Panc1 (cell line): ENCODE data around the gene PLEKHA1. TPM values are rescaled to one million over a fixed set of nuclear protein-coding genes. Genes with fewer than 3 reads are reported as not detected.

Source experiments
- ATAC-seq: fragments of 200-7000 bp; cut with Tn5 transposase; 2 replicates; pipeline ENCODE4 v1.9.1; 2020; ENCODE audit warnings: mild to moderate bottlenecking, moderate library complexity
- BruUV-seq: library from RNA; stranded (reverse); fragments of 400-500 nt; replicated peaks from 2 replicates; lab custom pipeline; 2021; lab: Mats Ljungman, UMichigan
- CTCF ChIA-PET: fragments of 300-600 bp; sonication (Branson Sonifier 250); formaldehyde crosslinking; loops from one replicate; lab custom pipeline; 2022; ENCODE audit warnings: antibody characterized with exemption; lab: Charles Lee
- POLR2A ChIA-PET: fragments of 300-600 bp; sonication (Branson Sonifier 250); formaldehyde crosslinking; loops from one replicate; lab custom pipeline; 2022; ENCODE audit warnings: antibody characterized with exemption; lab: Charles Lee
- DNase-seq: peaks from one replicate; pipeline ENCODE4 v3.0.0-alpha.2; 2010; ENCODE audit warnings: low read depth, low spot score
- H3K27ac ChIP-seq: 2 replicates; pipeline ENCODE4 v1.5.1; 2011; ENCODE audit warnings: mild to moderate bottlenecking, low read length, inconsistent platforms
- H3K27me3 ChIP-seq: fragments of 200-500 bp; sonication (Bioruptor generic); 2 replicates; pipeline ENCODE4 v1.6.0; 2014; ENCODE audit warnings: low read length, inconsistent platforms; ENCODE audit not compliant: control insufficient read depth, insufficient read depth
- H3K36me3 ChIP-seq: fragments of 200-500 bp; sonication (Bioruptor generic); 2 replicates; pipeline ENCODE4 v1.5.1; 2014; ENCODE audit warnings: inconsistent platforms, mild to moderate bottlenecking, low read length, moderate library complexity; ENCODE audit not compliant: control insufficient read depth, insufficient read depth
- H3K4me1 ChIP-seq: 2 replicates; pipeline ENCODE4 v1.5.1; 2011; ENCODE audit warnings: inconsistent platforms, mild to moderate bottlenecking, low read length, moderate library complexity; ENCODE audit not compliant: control insufficient read depth, insufficient read depth
- H3K4me3 ChIP-seq, 2 experiments: 2 replicates each; pipeline ENCODE4 v1.5.1; 2011 to 2012; ENCODE audit warnings: low read depth in 2 of 2, low read length in 2 of 2, mild to moderate bottlenecking in 2 of 2, inconsistent platforms in 1 of 2, moderate library complexity in 1 of 2
- H3K9me3 ChIP-seq: fragments of 200-500 bp; sonication (Bioruptor generic); 2 replicates; pipeline ENCODE4 v1.5.1; 2014; ENCODE audit warnings: low read depth, mild to moderate bottlenecking, inconsistent platforms, low read length, moderate library complexity; ENCODE audit not compliant: control insufficient read depth, insufficient read depth
- CTCF ChIP-seq: fragments of 450-650 bp; IDR thresholded peaks from 2 replicates; pipeline ENCODE4 v1.5.1; 2017; ENCODE audit warnings: mild to moderate bottlenecking
- POLR2AphosphoS5 ChIP-seq: IDR thresholded peaks from 2 replicates; pipeline ENCODE4 v1.6.1; 2012; ENCODE audit warnings: mild to moderate bottlenecking, low read depth, low read length, moderate library complexity
- REST ChIP-seq, 2 experiments: IDR thresholded peaks; 2 replicates each; pipeline ENCODE4 v1.6.1; 2011 to 2012; ENCODE audit warnings: low read depth in 2 of 2, control low read depth in 1 of 2, low read length in 1 of 2, mild to moderate bottlenecking in 1 of 2, moderate library complexity in 1 of 2; ENCODE audit not compliant: insufficient read depth in 1 of 2
- SIN3A ChIP-seq: IDR thresholded peaks from 2 replicates; pipeline ENCODE4 v1.6.1; 2012; ENCODE audit warnings: low read depth, mild to moderate bottlenecking, low read length, moderate library complexity, borderline replicate concordance; ENCODE audit not compliant: insufficient read depth
- TCF7L2 ChIP-seq: IDR thresholded peaks from 2 replicates; pipeline ENCODE4 v1.6.1; 2011; ENCODE audit warnings: mild to moderate bottlenecking, low read depth, low read length, inconsistent platforms
- in situ Hi-C: cut with HindIII; loops from 2 replicates; pipeline ENCODE4 v1.10.0; 2016; ENCODE audit warnings: low sequenced_read_pairs, low pct_unique_long_range_greater_than_20kb
- intact Hi-C: fragments of 100-400 bp; cut with micrococcal nuclease; formaldehyde crosslinking; loops from one replicate; pipeline ENCODE4 v1.10.0; 2022; ENCODE audit not compliant: unreplicated experiment
- total RNA-seq: library from RNA; stranded (reverse); gene quantifications from one replicate; pipeline ENCODE4 v1.2.1, GENCODE V29; 2021; ENCODE audit not compliant: unreplicated experiment

Gene PLEKHA1
- total RNA-seq, 1 experiment from 2014 or later = 95.5 TPM

- POLR2A ChIA-PET = no interaction called here
- H3K27ac ChIP-seq = no peak overlapping the region
- H3K36me3 ChIP-seq = peaks cover 49% of the 10 kb centered on the region
- DNase-seq (no peak), ATAC-seq (0 out of 2 replicates have a peak, but pooled peaks have one; percentile 48)
- intact Hi-C loops (no loop called here), in situ Hi-C loops (no loop called here)
- BruUV-seq = no TSS peak
- no peak overlapping the region for H3K4me3 ChIP-seq
- CTCF ChIA-PET = no interaction called here
- H3K9me3 ChIP-seq = no peaks in the 10 kb centered on the region
- H3K27me3 ChIP-seq = no peaks in the 10 kb centered on the region
- no peaks in the 10 kb centered on the region for H3K4me1 ChIP-seq
- TF ChIP-seq SIN3A (no peak), POLR2AphosphoS5 (no peak), REST (IDR thresholded peaks at IDR 0.05; ENCODE audit: insufficient read depth in 1 of 2, low read depth in 2 of 2, low read length in 1 of 2) (no peak), CTCF (no peak)
Measured at GRCh38 chr10:122407375-122408125, 33.0 kb downstream of the PLEKHA1 start.

- no peak overlapping the region for H3K4me3 ChIP-seq
- H3K36me3 ChIP-seq = peaks cover 66% of the 10 kb centered on the region
- DNase-seq = no peak
- H3K4me1 ChIP-seq = no peaks in the 10 kb centered on the region
- in situ Hi-C loops = no loop called here
- no TSS peak for BruUV-seq
- ChIA-PET POLR2A (interaction anchor here (0.6 kb wide), 2 partner anchors 30 to 114 kb away, joined by 4 to 5 read pairs; no protein-coding TSS in a partner anchor), CTCF (no interaction called here)
- ATAC-seq = no peak
- no peaks in the 10 kb centered on the region for H3K9me3 ChIP-seq
- no peak overlapping the region for H3K27ac ChIP-seq
- TF ChIP-seq REST (IDR thresholded peaks at IDR 0.05; ENCODE audit: insufficient read depth in 1 of 2, low read depth in 2 of 2, low read length in 1 of 2) (no peak), TCF7L2 (no peak), CTCF (no peak), POLR2AphosphoS5 (no peak), SIN3A (no peak)
- intact Hi-C loops = no loop called here
- H3K27me3 ChIP-seq = no peaks in the 10 kb centered on the region
Measured at GRCh38 chr10:122413327-122413726, 38.8 kb downstream of the PLEKHA1 start.
